H1 (cell line): ENCODE results near the gene RSPH9. TPM values are rescaled to one million over a fixed set of nuclear protein-coding genes. Genes with fewer than 3 reads are reported as not detected.

ENCODE experiments used
- CTCF ChIA-PET: fragments of 300-600 bp; sonication (Branson Sonifier 250); formaldehyde crosslinking; loops from one replicate; lab custom pipeline; 2021; ENCODE audit not compliant: partially characterized antibody; lab: Charles Lee
- POLR2A ChIA-PET: fragments of 300-600 bp; sonication (Branson Sonifier 250); formaldehyde crosslinking; loops from one replicate; lab custom pipeline; 2021; ENCODE audit warnings: inconsistent platforms; ENCODE audit not compliant: partially characterized antibody; lab: Charles Lee
- DNase-seq, 2 experiments: peaks; one replicate each; pipeline versions ENCODE4 v3.0.0 to v3.0.0-alpha.2; 2010 to 2022; ENCODE audit warnings: low spot score in 2 of 2, low read depth in 1 of 2, mixed read lengths in 1 of 2
- FAIRE-seq: peaks from 2 replicates; lab custom pipeline; 2011; peaks lifted over from hg19 to GRCh38; lab: Jason Lieb, UNC
- H2AFZ ChIP-seq: 2 replicates; pipeline ENCODE4 v1.8.1; 2012; ENCODE audit warnings: low read length, inconsistent platforms
- H2AK5ac ChIP-seq: 2 replicates; pipeline ENCODE4 v1.6.1; 2013; ENCODE audit warnings: low read depth, low read length
- H2BK120ac ChIP-seq: replicated peaks from 2 replicates; pipeline ENCODE3; 2013; ENCODE audit warnings: low read depth, low read length, inconsistent platforms
- H2BK12ac ChIP-seq: 2 replicates; pipeline ENCODE4 v1.6.1; 2013; ENCODE audit warnings: low read depth, low read length
- H2BK15ac ChIP-seq: 2 replicates; pipeline ENCODE4 v1.6.1; 2013; ENCODE audit warnings: low read length
- H2BK20ac ChIP-seq: 2 replicates; pipeline ENCODE4 v1.6.1; 2013; ENCODE audit warnings: low read length
- H2BK5ac ChIP-seq: 2 replicates; pipeline ENCODE4 v1.6.1; 2013; ENCODE audit warnings: low read depth, low read length
- H3K14ac ChIP-seq: 2 replicates; pipeline ENCODE4 v1.6.1; 2013; ENCODE audit warnings: inconsistent platforms; ENCODE audit not compliant: insufficient read length
- H3K18ac ChIP-seq: 2 replicates; pipeline ENCODE4 v1.6.1; 2013; ENCODE audit warnings: low read length; ENCODE audit errors: extremely low read depth
- H3K23ac ChIP-seq: 2 replicates; pipeline ENCODE4 v1.6.1; 2013; ENCODE audit warnings: inconsistent platforms; ENCODE audit not compliant: insufficient read length
- H3K23me2 ChIP-seq: 2 replicates; pipeline ENCODE4 v1.6.1; 2013; ENCODE audit warnings: low read depth, low read length
- H3K27ac ChIP-seq: 2 replicates; pipeline ENCODE4 v1.6.1; 2011; ENCODE audit warnings: low read depth, low read length, inconsistent platforms
- H3K27me3 ChIP-seq, 4 experiments: replicated peaks in 1 of 4; 1 replicate in 1 of 4; 2 replicates in 3 of 4; pipeline versions ENCODE4 v1.6.1 to v1.8.1; 2011 to 2013; ENCODE audit warnings: low read length in 3 of 4, mild to moderate bottlenecking in 3 of 4, inconsistent platforms in 2 of 4, mixed read lengths in 2 of 4, moderate library complexity in 1 of 4; ENCODE audit not compliant: control insufficient read depth in 3 of 4, insufficient read depth in 3 of 4; ENCODE audit errors: extremely low read depth in 1 of 4
- H3K36me3 ChIP-seq, 4 experiments: 2 replicates each; pipeline versions ENCODE4 v1.6.1 to v1.8.1; 2011 to 2013; ENCODE audit warnings: mild to moderate bottlenecking in 4 of 4, low read length in 3 of 4, moderate library complexity in 2 of 4, control low read depth in 1 of 4, inconsistent platforms in 1 of 4; ENCODE audit not compliant: insufficient read depth in 4 of 4, control insufficient read depth in 2 of 4
- H3K4ac ChIP-seq: replicated peaks from 2 replicates; pipeline ENCODE3; 2013; ENCODE audit warnings: low read length, low read depth, mixed read lengths, inconsistent platforms; ENCODE audit not compliant: insufficient read length
- H3K4me1 ChIP-seq, 4 experiments: replicated peaks in 1 of 4; 1 replicate in 1 of 4; 2 replicates in 3 of 4; pipeline versions ENCODE4 v1.6.1 to v1.8.1; 2011 to 2013; ENCODE audit warnings: low read length in 3 of 4, inconsistent platforms in 2 of 4, mixed read lengths in 1 of 4; ENCODE audit not compliant: insufficient read depth in 4 of 4, control insufficient read depth in 3 of 4
- H3K4me2 ChIP-seq, 2 experiments: 2 replicates each; pipeline versions ENCODE4 v1.6.1 to v1.8.1; 2011 to 2013; ENCODE audit warnings: low read depth in 2 of 2, low read length in 2 of 2, control low read depth in 1 of 2, inconsistent platforms in 1 of 2, mild to moderate bottlenecking in 1 of 2; ENCODE audit not compliant: insufficient read depth in 1 of 2
- H3K4me3 ChIP-seq, 4 experiments: fragments of 200-600, 300-600 bp in 1 of 4; sonication (generic), shearing (Covaris generic), sonication (Bioruptor Twin) in 1 of 4; 2 replicates each; pipeline versions ENCODE4 v1.5.1 to v1.8.1; 2011 to 2016; ENCODE audit warnings: low read length in 4 of 4, low read depth in 3 of 4, control low read depth in 2 of 4, inconsistent platforms in 2 of 4, mild to moderate bottlenecking in 2 of 4, mixed read lengths in 1 of 4, moderate library complexity in 1 of 4; ENCODE audit not compliant: insufficient read depth in 2 of 4; ENCODE audit errors: extremely low read depth in 1 of 4
- H3K56ac ChIP-seq: replicated peaks from 2 replicates; pipeline ENCODE3; 2013; ENCODE audit warnings: low read depth, mild to moderate bottlenecking, mixed read lengths, low read length, inconsistent platforms; ENCODE audit not compliant: insufficient read length
- H3K79me1 ChIP-seq: 2 replicates; pipeline ENCODE4 v1.6.1; 2013; ENCODE audit warnings: low read depth, low read length, control low read depth
- H3K79me2 ChIP-seq, 2 experiments: 2 replicates each; pipeline versions ENCODE4 v1.6.1 to v1.8.1; 2012 to 2013; ENCODE audit warnings: low read length in 2 of 2, mild to moderate bottlenecking in 2 of 2, inconsistent platforms in 1 of 2; ENCODE audit not compliant: insufficient read depth in 2 of 2, control insufficient read depth in 1 of 2
- H3K9ac ChIP-seq, 4 experiments: replicated peaks in 1 of 4; 1 replicate in 1 of 4; 2 replicates in 3 of 4; pipeline versions ENCODE4 v1.6.1 to v1.8.1; 2011 to 2013; ENCODE audit warnings: low read depth in 3 of 4, low read length in 3 of 4, control low read depth in 2 of 4, mild to moderate bottlenecking in 2 of 4, moderate library complexity in 2 of 4, inconsistent platforms in 1 of 4; ENCODE audit errors: extremely low read depth in 1 of 4
- H3K9me3 ChIP-seq, 2 experiments: 2 replicates each; pipeline versions ENCODE4 v1.6.1 to v1.8.1; 2012 to 2013; ENCODE audit warnings: mild to moderate bottlenecking in 2 of 2, moderate library complexity in 2 of 2, control low read depth in 1 of 2, inconsistent platforms in 1 of 2, low read depth in 1 of 2, low read length in 1 of 2, mixed read lengths in 1 of 2; ENCODE audit not compliant: insufficient read depth in 2 of 2
- H4K20me1 ChIP-seq, 2 experiments: replicated peaks in 1 of 2; 2 replicates each; pipeline versions ENCODE3 to v1.8.1; 2011 to 2013; ENCODE audit warnings: inconsistent platforms in 2 of 2, low read length in 2 of 2, mild to moderate bottlenecking in 1 of 2; ENCODE audit not compliant: insufficient read depth in 2 of 2, control insufficient read depth in 1 of 2
- H4K5ac ChIP-seq: 2 replicates; pipeline ENCODE4 v1.6.1; 2013; ENCODE audit warnings: low read length, low read depth, mixed read lengths, inconsistent platforms; ENCODE audit not compliant: insufficient read length
- H4K8ac ChIP-seq: 2 replicates; pipeline ENCODE4 v1.8.0; 2013; ENCODE audit warnings: mild to moderate bottlenecking, moderate library complexity, low read length, inconsistent platforms; ENCODE audit not compliant: insufficient read depth; ENCODE audit errors: extremely low read depth
- H4K91ac ChIP-seq: replicated peaks from 2 replicates; pipeline ENCODE3; 2013; ENCODE audit warnings: low read length, mixed read lengths, inconsistent platforms; ENCODE audit not compliant: insufficient read length
- BACH1 ChIP-seq: IDR thresholded peaks from 2 replicates; pipeline ENCODE4 v1.6.1; 2012; ENCODE audit warnings: low read length, improper control_type of control experiment
- EP300 ChIP-seq, 2 experiments: IDR thresholded peaks; 1 replicate in 1 of 2; 2 replicates in 1 of 2; pipeline ENCODE4 v1.6.1; 2011 to 2012; ENCODE audit warnings: low read depth in 2 of 2, low read length in 2 of 2, mild to moderate bottlenecking in 2 of 2, borderline replicate concordance in 1 of 2, inconsistent platforms in 1 of 2, moderate library complexity in 1 of 2
- JUN ChIP-seq: IDR thresholded peaks from 2 replicates; pipeline ENCODE4 v1.6.1; 2011; ENCODE audit warnings: low read depth, mild to moderate bottlenecking, improper control_type of control experiment, low read length
- KDM4A ChIP-seq: IDR thresholded peaks from one replicate; pipeline ENCODE4 v1.7.1; 2012; ENCODE audit warnings: low read depth, mild to moderate bottlenecking, moderate library complexity, low read length, inconsistent platforms; ENCODE audit not compliant: severe bottlenecking
- PHF8 ChIP-seq: fragments of 200-600 bp; sonication (generic); conservative IDR thresholded peaks from 2 replicates; pipeline ENCODE4 v1.7.1; 2012; ENCODE audit warnings: low read depth, mild to moderate bottlenecking, inconsistent platforms, low read length, moderate library complexity
- SAP30 ChIP-seq: fragments of 300-600 bp; sonication (generic); IDR thresholded peaks from 2 replicates; pipeline ENCODE4 v1.7.1; 2012; ENCODE audit warnings: low read length, moderate library complexity, mild to moderate bottlenecking, inconsistent platforms; ENCODE audit not compliant: insufficient read depth, insufficient replicate concordance
- SIN3A ChIP-seq, 2 experiments: IDR thresholded peaks in 1 of 2; conservative IDR thresholded peaks in 1 of 2; 2 replicates each; pipeline ENCODE4 v1.6.1; 2011 to 2012; ENCODE audit warnings: low read length in 2 of 2, improper control_type of control experiment in 1 of 2, low read depth in 1 of 2, mild to moderate bottlenecking in 1 of 2
- SP1 ChIP-seq: IDR thresholded peaks from 2 replicates; pipeline ENCODE4 v1.6.1; 2011; ENCODE audit warnings: low read depth, low read length
- TAF7 ChIP-seq: optimal IDR thresholded peaks from 2 replicates; pipeline ENCODE3; 2011; ENCODE audit warnings: low read depth, mild to moderate bottlenecking, inconsistent platforms, low read length, moderate library complexity, borderline replicate concordance
- WGBS, 2 experiments: shearing (Covaris generic) in 1 of 2; methylation state at CpG; one replicate each; pipeline versions ENCODE4 v1.1.6 to v1.1.7; 2013 to 2015; ENCODE audit warnings: low lambda C conversion rate in 2 of 2, mixed read lengths in 2 of 2, inconsistent platforms in 1 of 2, low coverage in 1 of 2, missing lambda C conversion rate in 1 of 2; ENCODE audit not compliant: insufficient replicate concordance in 2 of 2, insufficient coverage in 1 of 2, insufficient read length in 1 of 2; ENCODE audit errors: extremely low coverage in 1 of 2, missing lambda C conversion rate in 1 of 2; 5-methylcytosine and 5-hydroxymethylcytosine counted together
- polyA plus RNA-seq, 7 experiments: library from polyadenylated mRNA; depleted of rRNA in 3 of 7; stranded (reverse) in 5 of 7; unstranded in 2 of 7; fragments of >200 nt in 5 of 7; fragments of 200-250 nt in 2 of 7; gene quantifications; 1 replicate in 5 of 7; 2 replicates in 1 of 7; 4 replicates in 1 of 7; pipeline versions ENCODE4 v1.2.1 to v1.2.3, GENCODE V29; 2011 to 2013; ENCODE audit warnings: missing spikeins in 2 of 7, mixed read lengths in 2 of 7
- total RNA-seq: library from RNA; stranded (reverse); fragmentation: NEBNext Ultra II Directional; extraction: Animal tissue kit (Norgen Biotek cat#: 25700); gene quantifications from 2 replicates; pipeline ENCODE4 v1.2.1, GENCODE V29; 2021
- TF ChIP-seq, protein P1 (sequence below): IDR thresholded peaks from 2 replicates; pipeline ENCODE4 v1.6.1; 2011; ENCODE audit warnings: low read depth, mild to moderate bottlenecking, low read length; ENCODE audit not compliant: insufficient read depth

RSPH9 gene
- total and polyA plus RNA-seq, 2 of the 8 experiments (the other 6 are each of a cell fraction or from before 2014, with no cell fraction given) = 0.15 to 0.23 TPM

DNA sequence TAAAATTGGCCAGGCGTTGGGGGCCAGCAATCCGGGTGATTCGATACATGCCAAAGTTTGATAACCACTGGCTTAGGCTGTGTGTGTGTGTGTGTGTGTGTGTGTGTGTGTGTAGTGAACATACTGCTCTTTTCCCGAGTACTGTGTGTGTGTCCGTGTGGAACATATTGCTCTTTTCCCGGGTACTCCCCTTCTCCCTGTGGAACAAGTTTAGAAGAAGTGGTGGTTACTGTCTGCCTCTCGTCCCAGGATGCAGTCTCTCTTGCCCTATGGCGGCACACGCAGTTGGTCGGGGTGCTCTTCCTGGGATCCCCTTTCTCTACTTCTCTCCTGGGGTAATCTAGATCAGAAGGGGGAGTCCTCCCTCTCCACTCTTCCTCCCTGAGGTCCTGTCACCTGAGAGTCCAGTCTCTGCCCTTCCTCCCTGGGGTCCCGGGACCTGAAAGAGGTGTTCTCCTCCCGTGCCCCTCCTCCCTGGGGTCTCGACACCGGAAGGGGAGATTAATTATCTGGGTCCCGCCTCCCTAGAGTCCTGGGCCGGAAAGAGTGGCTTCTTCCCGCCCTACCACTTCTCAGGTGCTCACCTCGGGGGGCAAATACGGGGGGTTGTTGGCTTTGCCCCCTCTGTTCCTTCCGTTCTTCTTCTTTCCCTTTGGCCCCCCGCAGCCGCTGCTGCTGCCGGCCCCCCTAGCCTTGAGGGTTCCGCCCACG, 16.3 kb upstream of the RSPH9 start:
- no peak overlapping the region for H2BK120ac ChIP-seq
- H3K79me2 ChIP-seq = peaks cover 0 to 18% of the 10 kb centered on the region in 2 experiments; a peak in 2 of 4 replicates
- peak overlapping the region; percentile 60; the same call in 1 of the 2 replicates for H2BK5ac ChIP-seq
- no peaks in the 10 kb centered on the region for H3K27me3 ChIP-seq
- H3K79me1 ChIP-seq = peaks cover 8% of the 10 kb centered on the region
- peak overlapping the region; percentile 84; the same call in 1 of the 2 replicates for H2BK12ac ChIP-seq
- H2BK15ac ChIP-seq = no peak overlapping the region
- peak overlapping the region; percentile 66 to 71 (median 68) for H3K9ac ChIP-seq
- H4K8ac ChIP-seq = peak overlapping the region; percentile 68
- peak overlapping the region; percentile 84 for H3K4me2 ChIP-seq
- DNase-seq = peak; percentile 21 to 74
- H3K23me2 ChIP-seq = peaks cover 9% of the 10 kb centered on the region
- H3K27ac ChIP-seq = peak overlapping the region; percentile 73
- TF ChIP-seq, protein P1, sequence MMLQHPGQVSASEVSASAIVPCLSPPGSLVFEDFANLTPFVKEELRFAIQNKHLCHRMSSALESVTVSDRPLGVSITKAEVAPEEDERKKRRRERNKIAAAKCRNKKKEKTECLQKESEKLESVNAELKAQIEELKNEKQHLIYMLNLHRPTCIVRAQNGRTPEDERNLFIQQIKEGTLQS = no peak
- TF ChIP-seq SIN3A (conservative IDR thresholded peaks at IDR 0.05 in 1 of 2, IDR thresholded peaks at IDR 0.05 in 1 of 2; ENCODE audit: low read depth in 1 of 2, low read length in 2 of 2) (0 out of 4 replicates have a peak, but pooled peaks of 1 of the 2 experiments have one; percentile 45), TAF7 (peak; percentile 31), PHF8 (peak; percentile 72), BACH1 (no peak), SP1 (no peak), JUN (no peak), KDM4A (peak; percentile 27), EP300 (IDR thresholded peaks at IDR 0.05; ENCODE audit: borderline replicate concordance in 1 of 2, low read depth in 2 of 2, low read length in 2 of 2) (no peak), SAP30 (peak; percentile 82)
- peak overlapping the region; percentile 69 for H4K5ac ChIP-seq
- peaks cover 0 to 4% (median 0%) of the 10 kb centered on the region in 4 experiments; a peak in 3 of 7 replicates for H3K4me1 ChIP-seq
- no peak overlapping the region for H3K23ac ChIP-seq
- no peak overlapping the region for H2BK20ac ChIP-seq
- 14% methylated on average over 19 of the region's 25 CpGs; no CpG with 5 or more reads in 1 of the 2 experiments for whole genome bisulfite sequencing, 2 experiments
- H3K36me3 ChIP-seq = peaks cover 19 to 31% (median 26%) of the 10 kb centered on the region in 4 experiments
- peak overlapping the region; percentile 62 for H3K56ac ChIP-seq
- no peak overlapping the region for H4K91ac ChIP-seq
- no peak overlapping the region for H2AFZ ChIP-seq
- H2AK5ac ChIP-seq = no peak overlapping the region
- CTCF ChIA-PET = interaction anchor here (0.7 to 2.1 kb wide), 3 partner anchors 19 to 40 kb away, joined by 3 to 5 read pairs (median 3); no protein-coding TSS in a partner anchor
- H3K14ac ChIP-seq = no peak overlapping the region
- FAIRE-seq = no peak
- no peak overlapping the region for H3K4ac ChIP-seq
- peaks cover 0 to 7% of the 10 kb centered on the region in 2 experiments for H4K20me1 ChIP-seq
- H3K18ac ChIP-seq = no peak overlapping the region; the same call in 1 of the 2 replicates
- POLR2A ChIA-PET = interaction anchor here (0.6 to 4.7 kb wide), 28 partner anchors 7 to 628 kb away, joined by 3 to 79 read pairs (median 6); partner anchors contain the start of genes HSP90AB1, MAD2L1BP, MRPS18A and POLH
- no peaks in the 10 kb centered on the region for H3K9me3 ChIP-seq
- peak overlapping the region; percentile 59 to 85 (median 78) for H3K4me3 ChIP-seq
